GM21390 (cell line): ENCODE results near the gene DTWD1.
"Not testable (repeated sequence)": the region's sequence is repeated elsewhere in the genome, so short reads cannot be mapped to it uniquely, and the experiment has no call there.

ENCODE experiments used
- ATAC-seq: cut with Tn5 transposase; IDR thresholded peaks from one replicate; pipeline ENCODE4 v1.9.1; 2021; ENCODE audit not compliant: unreplicated experiment

Gene DTWD1

GRCh38 chr15:49645941-49646340, 25.1 kb downstream of the DTWD1 start:
- ATAC-seq, result no peak

GRCh38 chr15:49646891-49647290, 26.0 kb downstream of the DTWD1 start:
- no peak for ATAC-seq

- no peak for ATAC-seq
Observed at GRCh38 chr15:49649987-49650386, 29.1 kb downstream of the DTWD1 start.

- no peak for ATAC-seq
Observed at GRCh38 chr15:49650676-49651075, 29.8 kb downstream of the DTWD1 start.

- ATAC-seq, result no peak
Observed at GRCh38 chr15:49652922-49653321, 32.1 kb downstream of the DTWD1 start.

- no peak for ATAC-seq
Observed at GRCh38 chr15:49656734-49657133, 35.9 kb downstream of the DTWD1 start.

- no peak for ATAC-seq
Observed at GRCh38 chr15:49664716-49665115, 43.9 kb downstream of the DTWD1 start.

- not testable (repeated sequence) for ATAC-seq
Observed at GRCh38 chr15:49666486-49666885, 45.6 kb downstream of the DTWD1 start.

- no peak for ATAC-seq
Observed at GRCh38 chr15:49669288-49669687, 48.4 kb downstream of the DTWD1 start.

GRCh38 chr15:49673861-49674260, 53.0 kb downstream of the DTWD1 start:
- ATAC-seq, result no peak

GRCh38 chr15:49674370-49674769, 53.5 kb downstream of the DTWD1 start:
- ATAC-seq, result no peak

- ATAC-seq, result no peak
Observed at GRCh38 chr15:49675041-49675440, 54.2 kb downstream of the DTWD1 start.

GRCh38 chr15:49678655-49679054, 57.8 kb downstream of the DTWD1 start:
- no peak for ATAC-seq

- no peak for ATAC-seq
Observed at GRCh38 chr15:49686599-49686998, 65.8 kb downstream of the DTWD1 start.

- ATAC-seq, result no peak
Observed at GRCh38 chr15:49688135-49688790, 67.4 kb downstream of the DTWD1 start.

GRCh38 chr15:49692514-49693090, 71.8 kb downstream of the DTWD1 start:
- no peak for ATAC-seq

GRCh38 chr15:49693498-49693897, 72.7 kb downstream of the DTWD1 start:
- ATAC-seq, result no peak

GRCh38 chr15:49696433-49696832, 75.6 kb downstream of the DTWD1 start:
- ATAC-seq, result no peak

- no peak for ATAC-seq
Observed at GRCh38 chr15:49697121-49697520, 76.3 kb downstream of the DTWD1 start.

GRCh38 chr15:49702982-49703381, 82.1 kb downstream of the DTWD1 start:
- not testable (repeated sequence) for ATAC-seq
